ENCODE measurements around the gene NEDD4L. TPM values are rescaled to one million over a fixed set of nuclear protein-coding genes. Genes with fewer than 3 reads are reported as not detected.

The NEDD4L gene
- total and polyA plus RNA-seq, 8 donors = 88.0 to 159 (median 95.2) TPM

- no peaks in the 10 kb centered on the region for H3K9me3 ChIP-seq
- no peak overlapping the region for H3K27ac ChIP-seq
- no peaks in the 10 kb centered on the region for H3K27me3 ChIP-seq
- DNase-seq = no peak
- TF ChIP-seq CTCF (IDR thresholded peaks at IDR 0.05) = no peak
- H3K36me3 ChIP-seq = no peaks in the 10 kb centered on the region
- intact Hi-C loops (cut with DNase I) = no loop called here
- no peak overlapping the region for H3K4me3 ChIP-seq
- no peak for ATAC-seq
- peaks cover 9 to 42% of the 10 kb centered on the region in 2 donors for H3K4me1 ChIP-seq
These were observed 134.0 kb downstream of the NEDD4L start for GRCh38 chr18:58177896-58178470.

- peaks cover 9 to 42% of the 10 kb centered on the region in 2 donors for H3K4me1 ChIP-seq
- no peak for ATAC-seq
These were observed 134.5 kb downstream of the NEDD4L start for GRCh38 chr18:58178511-58178910.

GRCh38 chr18:58180172-58180571 is 136.1 kb downstream of the NEDD4L start:
- Histone ChIP-seq H3K36me3 (no peaks in the 10 kb centered on the region), H3K27me3 (no peaks in the 10 kb centered on the region), H3K27ac (no peak overlapping the region), H3K9me3 (no peaks in the 10 kb centered on the region), H3K4me3 (no peak overlapping the region), H3K4me1 (peaks cover 9 to 42% of the 10 kb centered on the region in 2 donors)
- DNase-seq (no peak), ATAC-seq (no peak)
- intact Hi-C loops (cut with DNase I) = no loop called here
- no peak for TF ChIP-seq CTCF (IDR thresholded peaks at IDR 0.05)

More at GRCh38 chr18:58178511-58178910, 134.5 kb downstream of the NEDD4L start:
- intact Hi-C loops (cut with DNase I) = no loop called here
- no peak for TF ChIP-seq CTCF (IDR thresholded peaks at IDR 0.05)
- Histone ChIP-seq H3K9me3 (no peaks in the 10 kb centered on the region), H3K36me3 (no peaks in the 10 kb centered on the region), H3K4me3 (no peak overlapping the region), H3K27me3 (no peaks in the 10 kb centered on the region), H3K27ac (no peak overlapping the region)
- DNase-seq = no peak

GRCh38 chr18:58180738-58181353 is 136.8 kb downstream of the NEDD4L start:
- no peak overlapping the region for H3K27ac ChIP-seq
- no peaks in the 10 kb centered on the region for H3K9me3 ChIP-seq
- peak; percentile 57 to 88 for TF ChIP-seq CTCF (IDR thresholded peaks at IDR 0.05)
- H3K36me3 ChIP-seq = no peaks in the 10 kb centered on the region
- DNase-seq (peak in 1 of 4 donors; percentile 62), ATAC-seq (peak; percentile 43)
- H3K27me3 ChIP-seq = no peaks in the 10 kb centered on the region
- intact Hi-C loops (cut with DNase I) = no loop called here
- H3K4me1 ChIP-seq = peaks cover 9 to 42% of the 10 kb centered on the region in 2 donors
- H3K4me3 ChIP-seq = no peak overlapping the region

- H3K27me3 ChIP-seq = no peaks in the 10 kb centered on the region
- intact Hi-C loops (cut with DNase I) = no loop called here
- H3K36me3 ChIP-seq = no peaks in the 10 kb centered on the region
- no peaks in the 10 kb centered on the region for H3K9me3 ChIP-seq
- H3K27ac ChIP-seq = no peak overlapping the region
- no peak for DNase-seq
- H3K4me1 ChIP-seq = peaks cover 9 to 43% of the 10 kb centered on the region in 2 donors
- H3K4me3 ChIP-seq = no peak overlapping the region
- TF ChIP-seq CTCF (IDR thresholded peaks at IDR 0.05) = no peak
- ATAC-seq = no peak
These were observed 138.0 kb downstream of the NEDD4L start for GRCh38 chr18:58181988-58182387.

Data from left lung (tissue), 10 donors.